Measurements from ENCODE around the gene DCAF7. TPM values are rescaled to one million over a fixed set of nuclear protein-coding genes. Genes with fewer than 3 reads are reported as not detected.

DCAF7 gene
- total and polyA plus RNA-seq, 2 of the 4 experiments (the other 2 are of a cell fraction) = 40.9 to 52.8 TPM

- peaks cover 13% of the 10 kb centered on the region for H3K9me1 ChIP-seq (ENCODE audit: insufficient read depth, low read length)
- H3K27me3 ChIP-seq (ENCODE audit: control insufficient read depth, insufficient read depth, low read length) = no peaks in the 10 kb centered on the region
- TF ChIP-seq BHLHE40 (IDR thresholded peaks at IDR 0.05; ENCODE audit: low read depth, low read length) = no peak
- no peak for TF ChIP-seq MXI1 (IDR thresholded peaks at IDR 0.05; ENCODE audit: borderline replicate concordance, low read depth, low read length)
- no peak for TF ChIP-seq USF2 (IDR thresholded peaks at IDR 0.05; ENCODE audit: low read depth, low read length)
- TF ChIP-seq CTCF (conservative IDR thresholded peaks at IDR 0.05; ENCODE audit: low read depth, low read length) = no peak
- TF ChIP-seq RCOR1 (IDR thresholded peaks at IDR 0.05; ENCODE audit: insufficient replicate concordance, low read length) = no peak
- TF ChIP-seq SMC3 (IDR thresholded peaks at IDR 0.05; ENCODE audit: low read depth, low read length) = no peak
- H4K20me1 ChIP-seq (ENCODE audit: insufficient read depth, low read length) = peaks cover 81% of the 10 kb centered on the region
- no peak overlapping the region for H3K4me3 ChIP-seq (ENCODE audit: insufficient read depth, low read depth, low read length)
- no peak overlapping the region for H2AK5ac ChIP-seq (ENCODE audit: low read depth, low read length)
- no peak overlapping the region for H4K8ac ChIP-seq (ENCODE audit: low read depth in 2 of 2, low read length in 2 of 2)
- H2AK9ac ChIP-seq (replicated peaks; ENCODE audit: low read depth, low read length, poor library complexity) = no peak overlapping the region
- H2BK20ac ChIP-seq (ENCODE audit: low read depth, low read length) = no peak overlapping the region
- BruUV-seq (replicated peaks) = no TSS peak
- H3K4me2 ChIP-seq (ENCODE audit: low read depth, low read length) = no peak overlapping the region
- H3K4ac ChIP-seq (ENCODE audit: low read depth, low read length) = no peak overlapping the region
- no peak overlapping the region for H2BK5ac ChIP-seq (ENCODE audit: low read depth, low read length, poor library complexity, severe bottlenecking)
- H2BK15ac ChIP-seq (ENCODE audit: low read depth, low read length) = no peak overlapping the region
- 100% methylated on average over 1 of the region's 2 CpGs; no CpG with 5 or more reads in 1 of the 2 experiments for WGBS, 2 experiments (ENCODE audit: extremely low coverage in 2 of 2, insufficient read length in 1 of 2)
- H3K56ac ChIP-seq (ENCODE audit: extremely low read depth, insufficient read depth, low read length) = no peak overlapping the region
- DNase-seq (no peak), ATAC-seq (ENCODE audit: low read depth) (no peak)
- H3K79me1 ChIP-seq (ENCODE audit: low read depth in 1 of 2, low read length in 2 of 2) = peaks cover 6 to 63% of the 10 kb centered on the region in 2 experiments; a peak in 2 of 4 replicates
- H2AFZ ChIP-seq (replicated peaks; ENCODE audit: low read length, poor library complexity) = no peak overlapping the region
- no peak overlapping the region for H3K14ac ChIP-seq (replicated peaks; ENCODE audit: low read depth, low read length)
- intact Hi-C loops (cut with micrococcal nuclease) = no loop called here
- ChIA-PET CTCF (no interaction called here), POLR2A (ENCODE audit: unreplicated experiment) (no interaction called here)
- no peaks in the 10 kb centered on the region for H3K9me3 ChIP-seq (ENCODE audit: control insufficient read depth, insufficient read depth, low read length)
- H3K18ac ChIP-seq (ENCODE audit: low read depth, low read length) = no peak overlapping the region
- no peak overlapping the region for H3K23ac ChIP-seq (ENCODE audit: low read depth, low read length)
- H3K27ac ChIP-seq (ENCODE audit: insufficient read depth, low read length) = no peak overlapping the region
- dilution Hi-C loops (cut with HindIII; ENCODE audit: low sequenced_read_pairs, unreplicated experiment) = no loop called here
- no peak overlapping the region for H3K9ac ChIP-seq (ENCODE audit: low read depth, low read length)
- in situ Hi-C loops (cut with MboI; ENCODE audit: low sequenced_read_pairs) = no loop called here
- no peak overlapping the region for H4K5ac ChIP-seq (ENCODE audit: low read depth, low read length)
- H2BK120ac ChIP-seq (ENCODE audit: low read depth, low read length) = no peak overlapping the region
- peaks cover 7% of the 10 kb centered on the region for H3K4me1 ChIP-seq (ENCODE audit: control insufficient read depth, insufficient read depth, low read length)
- H4K91ac ChIP-seq (ENCODE audit: insufficient read depth, low read depth, low read length) = no peak overlapping the region
- H3K36me3 ChIP-seq (ENCODE audit: control insufficient read depth, insufficient read depth, low read length) = no peaks in the 10 kb centered on the region
Measured at GRCh38 chr17:63557416-63557815, 7.1 kb downstream of the DCAF7 start.

Data from IMR-90 (cell line).